MCF 10A (cell line): Measurements from ENCODE around the gene ZNF638. TPM values are rescaled to one million over a fixed set of nuclear protein-coding genes. Genes with fewer than 3 reads are reported as not detected.

Experiments
- BruUV-seq: library from RNA; stranded (reverse); fragments of 400-500 nt; replicated peaks from 2 replicates; lab custom pipeline; 2021; lab: Mats Ljungman, UMichigan
- CTCF ChIA-PET: fragments of 300-600 bp; sonication (Branson Sonifier 250); formaldehyde crosslinking; extraction: SDS; loops from one replicate; lab custom pipeline; 2021; ENCODE audit warnings: antibody characterized with exemption, inconsistent platforms; lab: Yijun Ruan, JAX
- POLR2A ChIA-PET: fragments of 300-600, 350-650 bp; sonication (Branson Sonifier 250); formaldehyde crosslinking; extraction: SDS; loops from one replicate; lab custom pipeline; 2020; ENCODE audit warnings: antibody characterized with exemption, inconsistent platforms; lab: Yijun Ruan, JAX
- DNase-seq: peaks from one replicate; pipeline ENCODE4 v3.0.0-alpha.2; 2018; ENCODE audit not compliant: unreplicated experiment
- H3K27ac Mint-ChIP-seq: one replicate; pipeline ENCODE4 v1.8.0; 2022; ENCODE audit warnings: mild to moderate bottlenecking, low read depth, mixed read lengths; ENCODE audit not compliant: unreplicated experiment
- H3K27me3 Mint-ChIP-seq: one replicate; pipeline ENCODE4 v1.8.0; 2022; ENCODE audit warnings: mixed read lengths; ENCODE audit not compliant: insufficient read depth, unreplicated experiment
- H3K36me3 Mint-ChIP-seq: one replicate; pipeline ENCODE4 v1.8.0; 2022; ENCODE audit warnings: mild to moderate bottlenecking, moderate library complexity, mixed read lengths; ENCODE audit not compliant: insufficient read depth, unreplicated experiment
- H3K4me1 Mint-ChIP-seq: one replicate; pipeline ENCODE4 v1.8.0; 2022; ENCODE audit warnings: mixed read lengths; ENCODE audit not compliant: insufficient read depth, unreplicated experiment
- H3K4me3 Mint-ChIP-seq: one replicate; pipeline ENCODE4 v1.8.0; 2022; ENCODE audit warnings: mild to moderate bottlenecking, moderate library complexity, mixed read lengths; ENCODE audit not compliant: unreplicated experiment
- H3K9me3 Mint-ChIP-seq: one replicate; pipeline ENCODE4 v1.8.0; 2022; ENCODE audit warnings: mixed read lengths; ENCODE audit not compliant: unreplicated experiment
- intact Hi-C: fragments of 100-400 bp; cut with micrococcal nuclease; formaldehyde crosslinking; loops from 2 replicates; pipeline ENCODE4 v1.14.1; 2022
- total RNA-seq: library from RNA; stranded (reverse); gene quantifications from 2 replicates; pipeline ENCODE4 v1.2.3, GENCODE V29; 2022
- TF ChIP-seq, protein P1 (sequence below): fragments of 200-600 bp; IDR thresholded peaks from one replicate; pipeline ENCODE4 v1.8.0; 2022; ENCODE audit warnings: antibody characterized with exemption, mild to moderate bottlenecking; ENCODE audit not compliant: unreplicated experiment

ZNF638 gene
- total RNA-seq, 1 experiment from 2014 or later, result 142 TPM

DNA sequence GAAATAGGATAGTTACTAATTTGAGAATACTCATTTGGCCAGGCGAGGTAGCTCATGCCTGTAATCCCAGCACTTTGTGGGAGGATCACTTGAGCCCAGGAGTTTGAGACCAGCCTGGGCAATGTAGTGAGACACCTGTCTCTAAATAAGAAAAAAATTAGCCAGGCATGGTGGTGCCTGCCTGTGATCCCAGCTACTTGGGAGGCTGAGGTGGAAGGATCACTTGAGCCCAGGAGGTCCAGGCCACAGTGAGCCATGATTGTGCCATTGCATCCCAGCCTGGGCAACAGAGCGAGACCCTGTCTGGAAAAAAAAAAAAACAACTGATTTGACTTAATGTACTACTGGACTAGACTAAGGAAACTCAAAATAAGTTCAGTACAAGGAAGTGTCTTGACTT is 32.7 kb upstream of the ZNF638 start:
- Mint-ChIP-seq H3K27me3 (no peaks in the 10 kb centered on the region), H3K9me3 (no peaks in the 10 kb centered on the region), H3K4me3 (no peak overlapping the region), H3K4me1 (peaks cover 4% of the 10 kb centered on the region), H3K27ac (no peak overlapping the region), H3K36me3 (no peaks in the 10 kb centered on the region)
- intact Hi-C loops, result loop anchor here (1.0 kb wide), 2 partner anchors 32 to 211 kb away; partner anchors contain the start of gene ZNF638
- no TSS peak for BruUV-seq
- CTCF ChIA-PET, result interaction anchor here (0.6 to 5.1 kb wide), 32 partner anchors 9 to 582 kb away, joined by 3 to 149 read pairs (median 4); partner anchors contain the start of gene ZNF638
- DNase-seq, result no peak
- TF ChIP-seq, protein P1, sequence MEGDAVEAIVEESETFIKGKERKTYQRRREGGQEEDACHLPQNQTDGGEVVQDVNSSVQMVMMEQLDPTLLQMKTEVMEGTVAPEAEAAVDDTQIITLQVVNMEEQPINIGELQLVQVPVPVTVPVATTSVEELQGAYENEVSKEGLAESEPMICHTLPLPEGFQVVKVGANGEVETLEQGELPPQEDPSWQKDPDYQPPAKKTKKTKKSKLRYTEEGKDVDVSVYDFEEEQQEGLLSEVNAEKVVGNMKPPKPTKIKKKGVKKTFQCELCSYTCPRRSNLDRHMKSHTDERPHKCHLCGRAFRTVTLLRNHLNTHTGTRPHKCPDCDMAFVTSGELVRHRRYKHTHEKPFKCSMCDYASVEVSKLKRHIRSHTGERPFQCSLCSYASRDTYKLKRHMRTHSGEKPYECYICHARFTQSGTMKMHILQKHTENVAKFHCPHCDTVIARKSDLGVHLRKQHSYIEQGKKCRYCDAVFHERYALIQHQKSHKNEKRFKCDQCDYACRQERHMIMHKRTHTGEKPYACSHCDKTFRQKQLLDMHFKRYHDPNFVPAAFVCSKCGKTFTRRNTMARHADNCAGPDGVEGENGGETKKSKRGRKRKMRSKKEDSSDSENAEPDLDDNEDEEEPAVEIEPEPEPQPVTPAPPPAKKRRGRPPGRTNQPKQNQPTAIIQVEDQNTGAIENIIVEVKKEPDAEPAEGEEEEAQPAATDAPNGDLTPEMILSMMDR, result no peak
- POLR2A ChIA-PET, result interaction anchor here (0.6 to 4.6 kb wide), 6 partner anchors 25 to 211 kb away, joined by 3 to 36 read pairs (median 6); partner anchors contain the start of genes PAIP2B and ZNF638

DNA sequence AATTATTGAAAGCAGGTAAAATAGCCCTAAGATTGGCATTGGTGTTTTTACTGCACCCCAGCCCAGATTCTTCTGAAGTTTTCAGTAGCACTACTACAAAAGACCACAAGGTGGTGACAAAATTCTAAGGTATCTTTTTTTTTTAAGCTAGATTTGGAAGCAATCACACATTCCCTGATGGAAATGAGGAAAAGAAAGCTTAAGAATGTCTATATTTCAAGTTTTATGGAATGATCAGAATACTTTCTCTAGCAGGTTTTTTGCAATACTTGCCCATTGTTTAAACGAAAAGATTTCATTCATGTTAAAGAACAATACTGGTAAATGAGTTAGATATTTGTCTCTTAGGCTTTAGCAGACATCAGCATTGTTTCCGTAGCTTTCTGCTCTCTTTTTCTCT is 32.1 kb upstream of the ZNF638 start:
- H3K36me3 Mint-ChIP-seq, result no peaks in the 10 kb centered on the region
- no peaks in the 10 kb centered on the region for H3K9me3 Mint-ChIP-seq
- POLR2A ChIA-PET, result interaction anchor here (0.6 to 4.6 kb wide), 7 partner anchors 23 to 211 kb away, joined by 3 to 36 read pairs (median 6); partner anchors contain the start of genes PAIP2B and ZNF638
- BruUV-seq, result no TSS peak
- intact Hi-C loops, result loop anchor here (1.0 kb wide), 2 partner anchors 32 to 211 kb away; partner anchors contain the start of gene ZNF638
- H3K27me3 Mint-ChIP-seq, result no peaks in the 10 kb centered on the region
- no peak overlapping the region for H3K4me3 Mint-ChIP-seq
- CTCF ChIA-PET, result interaction anchor here (0.6 to 5.1 kb wide), 38 partner anchors 9 to 252 kb away, joined by 3 to 149 read pairs (median 4); partner anchors contain the start of genes PAIP2B and ZNF638
- peaks cover 9% of the 10 kb centered on the region for H3K4me1 Mint-ChIP-seq
- TF ChIP-seq, protein P1, result peak; percentile 64
- DNase-seq, result peak; percentile 51
- H3K27ac Mint-ChIP-seq, result no peak overlapping the region

DNA sequence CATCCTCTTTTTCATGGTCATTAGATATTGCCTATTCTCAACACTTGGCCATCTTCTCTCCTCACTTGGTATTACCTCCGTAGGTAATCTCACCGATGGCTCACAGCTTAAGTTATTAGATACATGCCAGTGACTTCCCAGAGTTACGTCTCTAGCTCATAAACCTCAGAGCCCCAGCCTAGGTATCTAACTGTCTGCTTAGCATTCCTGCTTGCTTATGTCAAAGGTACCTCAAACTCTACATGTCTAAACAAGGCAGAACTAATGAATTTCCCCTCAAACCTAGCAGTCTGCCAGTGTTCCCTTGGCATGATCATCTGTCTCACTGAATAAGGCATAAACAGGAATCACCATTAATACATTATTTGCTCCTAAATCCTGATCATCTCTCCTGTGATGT is 27.7 kb upstream of the ZNF638 start:
- intact Hi-C loops, result no loop called here
- DNase-seq, result peak; percentile 1
- no peaks in the 10 kb centered on the region for H3K9me3 Mint-ChIP-seq
- no peak overlapping the region for H3K4me3 Mint-ChIP-seq
- ChIA-PET POLR2A (interaction anchor here (0.9 to 1.5 kb wide), 3 partner anchors 10 to 29 kb away, joined by 3 to 8 read pairs (median 7); partner anchors contain the start of gene ZNF638), CTCF (interaction anchor here (0.6 to 2.5 kb wide), 8 partner anchors 26 to 238 kb away, joined by 3 to 14 read pairs (median 4); partner anchors contain the start of gene ZNF638)
- H3K36me3 Mint-ChIP-seq, result no peaks in the 10 kb centered on the region
- H3K27ac Mint-ChIP-seq, result peak overlapping the region; percentile 13
- peaks cover 9% of the 10 kb centered on the region for H3K4me1 Mint-ChIP-seq
- no TSS peak for BruUV-seq
- no peaks in the 10 kb centered on the region for H3K27me3 Mint-ChIP-seq
- TF ChIP-seq, protein P1, result no peak

DNA sequence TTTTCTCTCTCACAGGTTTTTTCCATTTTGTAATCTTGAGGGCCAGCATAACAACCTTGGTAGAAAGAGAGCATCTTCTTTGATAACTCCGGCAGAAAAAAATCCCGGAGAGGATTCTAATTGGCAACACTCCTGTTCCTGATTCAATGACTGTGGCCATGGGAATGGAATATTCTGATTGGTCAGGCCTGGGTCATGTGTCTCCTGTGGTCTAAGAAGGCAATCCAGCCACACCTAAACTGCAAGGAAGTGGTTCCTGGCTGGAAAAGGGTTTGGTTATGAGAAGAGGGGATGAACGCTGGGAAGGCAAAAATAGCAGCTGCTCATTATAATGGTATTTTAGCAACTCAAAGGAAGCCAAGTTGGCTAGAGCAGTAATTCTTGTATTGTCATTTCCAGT is 24.8 kb upstream of the ZNF638 start:
- H3K36me3 Mint-ChIP-seq, result no peaks in the 10 kb centered on the region
- no peaks in the 10 kb centered on the region for H3K27me3 Mint-ChIP-seq
- TF ChIP-seq, protein P1, result no peak
- CTCF ChIA-PET, result interaction anchor here (1.3 to 1.6 kb wide), 2 partner anchors 25 to 204 kb away, joined by 4 read pairs; partner anchors contain the start of gene ZNF638
- no peaks in the 10 kb centered on the region for H3K9me3 Mint-ChIP-seq
- no peak overlapping the region for H3K4me3 Mint-ChIP-seq
- H3K4me1 Mint-ChIP-seq, result peaks cover 9% of the 10 kb centered on the region
- no TSS peak for BruUV-seq
- intact Hi-C loops, result no loop called here
- POLR2A ChIA-PET, result interaction anchor here (0.5 kb wide), 1 partner anchor 19 kb away, joined by 3 read pairs; no protein-coding TSS in a partner anchor
- DNase-seq, result peak; percentile 17
- H3K27ac Mint-ChIP-seq, result no peak overlapping the region
